DND-41 (cell line): ENCODE data around the gene SLC39A11.

Experiments
- ATAC-seq: fragments of 200-7000 bp; cut with Tn5 transposase; 3 replicates; pipeline ENCODE4 v1.9.1; 2021; ENCODE audit warnings: low read depth; ENCODE audit not compliant: insufficient read depth
- DNase-seq: peaks from one replicate; pipeline ENCODE4 v3.0.0-alpha.2; 2020
- H2AFZ ChIP-seq: 2 replicates; pipeline ENCODE4 v1.6.0; 2012; ENCODE audit warnings: low read depth, low read length
- H3K27ac ChIP-seq: 2 replicates; pipeline ENCODE4 v1.5.1; 2012; ENCODE audit warnings: low read length, inconsistent platforms
- H3K27me3 ChIP-seq: fragments of 200-600 bp; sonication (generic); 2 replicates; pipeline ENCODE4 v1.6.0; 2012; ENCODE audit warnings: low read length, mild to moderate bottlenecking, inconsistent platforms; ENCODE audit not compliant: insufficient read depth, poor library complexity
- H3K36me3 ChIP-seq: 2 replicates; pipeline ENCODE4 v1.5.1; 2012; ENCODE audit warnings: low read length, inconsistent platforms; ENCODE audit not compliant: insufficient read depth
- H3K4me1 ChIP-seq: 2 replicates; pipeline ENCODE4 v1.5.1; 2012; ENCODE audit warnings: mild to moderate bottlenecking, low read length; ENCODE audit not compliant: insufficient read depth
- H3K4me2 ChIP-seq: 2 replicates; pipeline ENCODE4 v1.6.0; 2012; ENCODE audit warnings: mild to moderate bottlenecking, moderate library complexity, low read length, inconsistent platforms; ENCODE audit not compliant: insufficient read depth
- H3K4me3 ChIP-seq, 2 experiments: fragments of 200-600 bp in 1 of 2; shearing (Covaris generic) in 1 of 2; 2 replicates each; pipeline ENCODE4 v1.5.1; 2012 to 2016; ENCODE audit warnings: inconsistent platforms in 2 of 2, low read length in 2 of 2, mild to moderate bottlenecking in 2 of 2, low read depth in 1 of 2, moderate library complexity in 1 of 2
- H3K79me2 ChIP-seq: 2 replicates; pipeline ENCODE4 v1.6.0; 2012; ENCODE audit warnings: low read length, inconsistent platforms; ENCODE audit not compliant: insufficient read depth
- H3K9ac ChIP-seq: 2 replicates; pipeline ENCODE4 v1.6.0; 2012; ENCODE audit warnings: low read depth, mild to moderate bottlenecking, inconsistent platforms, low read length, moderate library complexity
- H3K9me3 ChIP-seq: 2 replicates; pipeline ENCODE4 v1.5.1; 2012; ENCODE audit warnings: low read length, moderate library complexity, mild to moderate bottlenecking, inconsistent platforms; ENCODE audit not compliant: insufficient read depth, severe bottlenecking
- H4K20me1 ChIP-seq: 2 replicates; pipeline ENCODE4 v1.6.0; 2012; ENCODE audit warnings: low read length; ENCODE audit not compliant: insufficient read depth
- CTCF ChIP-seq: IDR thresholded peaks from 2 replicates; pipeline ENCODE4 v1.5.1; 2012; ENCODE audit warnings: borderline replicate concordance, low read length, moderate library complexity, mild to moderate bottlenecking; ENCODE audit not compliant: poor library complexity, severe bottlenecking; ENCODE audit errors: extremely low read depth
- EZH2 ChIP-seq: IDR thresholded peaks from 3 replicates; pipeline ENCODE4 v1.6.1; 2012; ENCODE audit warnings: borderline replicate concordance, low read depth, mild to moderate bottlenecking, moderate library complexity, low read length, inconsistent platforms; ENCODE audit not compliant: severe bottlenecking

Gene SLC39A11

GRCh38 chr17:72915625-72916081, 176.8 kb downstream of the SLC39A11 start:
- Histone ChIP-seq H2AFZ (no peak overlapping the region), H3K4me1 (no peaks in the 10 kb centered on the region), H3K27me3 (no peaks in the 10 kb centered on the region), H3K36me3 (no peaks in the 10 kb centered on the region), H3K4me2 (no peak overlapping the region), H3K79me2 (no peaks in the 10 kb centered on the region), H3K9me3 (no peaks in the 10 kb centered on the region), H3K27ac (no peak overlapping the region), H3K4me3 (no peak overlapping the region), H4K20me1 (no peaks in the 10 kb centered on the region), H3K9ac (no peak overlapping the region)
- DNase-seq (no peak), ATAC-seq (no peak)
- TF ChIP-seq EZH2: no peak

- Histone ChIP-seq H3K27me3 (no peaks in the 10 kb centered on the region), H3K27ac (no peak overlapping the region), H3K9me3 (no peaks in the 10 kb centered on the region), H3K4me1 (no peaks in the 10 kb centered on the region), H3K9ac (no peak overlapping the region), H3K36me3 (no peaks in the 10 kb centered on the region), H3K4me2 (no peak overlapping the region), H3K79me2 (no peaks in the 10 kb centered on the region), H3K4me3 (no peak overlapping the region), H4K20me1 (no peaks in the 10 kb centered on the region), H2AFZ (no peak overlapping the region)
- TF ChIP-seq EZH2 (no peak), CTCF (no peak)
- ATAC-seq: no peak
- DNase-seq: no peak
Observed at GRCh38 chr17:72913142-72913682, 179.3 kb downstream of the SLC39A11 start.

- Histone ChIP-seq H3K27ac (no peak overlapping the region), H2AFZ (no peak overlapping the region), H3K79me2 (no peaks in the 10 kb centered on the region), H4K20me1 (no peaks in the 10 kb centered on the region), H3K36me3 (no peaks in the 10 kb centered on the region), H3K4me2 (no peak overlapping the region), H3K9me3 (no peaks in the 10 kb centered on the region), H3K27me3 (no peaks in the 10 kb centered on the region), H3K4me3 (no peak overlapping the region), H3K4me1 (no peaks in the 10 kb centered on the region), H3K9ac (no peak overlapping the region)
- TF ChIP-seq CTCF: no peak
- TF ChIP-seq EZH2: no peak
- ATAC-seq (no peak), DNase-seq (no peak)
Observed at GRCh38 chr17:72906306-72906705, 186.2 kb downstream of the SLC39A11 start.

GRCh38 chr17:72903522-72903921, 189.0 kb downstream of the SLC39A11 start:
- Histone ChIP-seq H3K4me2 (no peak overlapping the region), H3K27me3 (no peaks in the 10 kb centered on the region), H3K79me2 (no peaks in the 10 kb centered on the region), H3K9me3 (no peaks in the 10 kb centered on the region), H3K4me1 (no peaks in the 10 kb centered on the region), H4K20me1 (no peaks in the 10 kb centered on the region), H3K4me3 (no peak overlapping the region), H3K36me3 (no peaks in the 10 kb centered on the region), H3K9ac (no peak overlapping the region), H3K27ac (no peak overlapping the region), H2AFZ (no peak overlapping the region)
- TF ChIP-seq EZH2: no peak
- no peak for TF ChIP-seq CTCF
- DNase-seq: no peak
- no peak for ATAC-seq
